Measurements from ENCODE around the gene SULF2.

SULF2 gene

DNA sequence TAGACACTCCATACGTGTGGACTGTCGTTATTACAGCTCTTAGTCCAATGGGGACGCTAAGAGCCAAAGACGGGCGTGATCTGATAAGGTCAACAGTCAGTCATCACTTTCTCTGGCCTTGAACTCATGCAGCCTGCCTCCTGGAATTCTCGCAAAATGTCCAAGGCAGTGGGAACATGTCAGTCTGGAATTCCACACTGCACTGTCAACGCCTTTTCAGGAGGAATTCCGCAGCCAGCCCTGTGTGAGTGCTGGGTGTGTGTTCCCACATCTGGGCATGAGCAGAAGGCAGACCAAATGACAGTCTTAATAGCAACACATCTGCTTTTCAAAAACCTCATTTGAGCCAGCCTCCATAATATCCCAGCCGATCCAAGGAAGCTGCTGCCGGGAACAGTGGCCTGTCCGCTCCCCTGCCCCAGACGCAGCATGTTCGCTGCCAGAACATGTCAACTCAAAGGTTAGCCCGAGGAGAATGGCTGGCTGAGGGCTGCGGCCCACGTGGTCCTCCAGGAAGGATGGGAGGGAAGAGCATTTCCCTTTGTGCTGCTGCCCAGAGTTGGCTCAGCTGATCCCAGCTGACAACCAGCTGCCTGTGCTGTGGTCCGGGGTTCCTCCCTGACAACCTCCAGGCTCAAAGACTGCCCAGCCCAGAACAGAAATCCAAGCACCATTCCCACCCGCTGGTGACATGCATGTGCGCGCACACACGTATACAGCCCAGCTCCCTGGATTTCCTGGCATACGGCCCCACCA is 103.1 kb downstream of the SULF2 start:
- no peak for TF ChIP-seq JUND (IDR thresholded peaks at IDR 0.05; ENCODE audit: low read depth)
- in situ Hi-C loops (cut with HindIII; ENCODE audit: low pct_unique_long_range_greater_than_20kb, low sequenced_read_pairs), result no loop called here
- DNase-seq (ENCODE audit: low read depth in 1 of 2, low spot score in 1 of 2), result no peak

DNA sequence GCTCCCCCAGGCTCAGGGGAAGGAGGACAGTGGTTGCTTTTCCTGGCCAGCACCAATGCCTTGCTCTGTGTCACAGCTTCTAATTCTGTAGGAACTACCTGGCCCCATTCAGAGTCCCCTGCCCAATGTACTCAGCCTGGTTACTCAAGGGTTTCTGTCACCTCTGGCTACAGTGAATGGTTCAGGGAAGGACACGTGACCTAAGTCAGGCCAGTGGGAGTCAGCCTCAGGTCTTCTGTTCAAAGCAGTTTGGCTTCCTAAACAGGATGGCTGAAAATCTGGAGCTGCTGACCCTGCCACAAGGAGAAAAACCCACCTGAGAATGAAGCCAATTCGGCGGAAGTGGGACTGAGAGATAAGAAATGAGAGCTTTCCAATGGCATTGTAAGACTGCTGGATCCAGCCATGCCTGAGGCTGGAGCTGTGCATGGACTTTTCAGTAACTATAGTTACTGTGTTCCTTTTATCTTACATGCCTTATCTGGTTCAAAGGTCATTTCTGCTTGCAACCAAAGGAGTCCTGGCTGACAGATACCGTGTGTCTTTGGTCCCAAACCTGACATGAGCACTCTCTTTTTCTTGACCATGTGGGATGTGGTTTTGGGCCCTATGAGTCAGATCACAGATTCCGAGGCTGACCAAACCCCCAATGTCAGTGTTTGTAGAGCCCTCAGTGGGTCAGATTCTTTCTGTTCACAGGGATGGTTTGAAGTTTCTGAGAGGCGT is 104.3 kb downstream of the SULF2 start:
- in situ Hi-C loops (cut with HindIII; ENCODE audit: low pct_unique_long_range_greater_than_20kb, low sequenced_read_pairs), result no loop called here
- no peak for TF ChIP-seq JUND (IDR thresholded peaks at IDR 0.05; ENCODE audit: low read depth)
- no peak for DNase-seq (ENCODE audit: low read depth in 1 of 2, low spot score in 1 of 2)

DNA sequence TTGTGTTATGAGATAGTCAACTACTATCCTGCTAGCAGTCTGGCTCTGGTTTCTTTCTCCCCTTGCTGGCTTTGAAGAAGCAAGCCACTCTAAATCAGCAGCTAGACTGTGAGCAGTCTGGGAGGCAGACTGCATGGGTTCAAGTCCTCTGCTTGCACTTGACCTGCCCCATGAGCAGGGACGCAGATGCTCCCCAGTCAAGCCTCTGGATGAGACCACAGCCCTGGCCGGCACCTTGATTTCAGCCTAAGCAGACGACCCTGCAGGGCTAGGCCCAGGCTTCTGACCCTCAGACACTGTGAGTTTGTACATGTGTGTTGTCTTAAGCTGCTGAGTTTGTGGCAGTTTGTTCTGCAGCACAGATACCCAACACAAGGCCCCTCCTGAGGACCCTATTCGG is 105.8 kb downstream of the SULF2 start:
- in situ Hi-C loops (cut with HindIII; ENCODE audit: low pct_unique_long_range_greater_than_20kb, low sequenced_read_pairs), result no loop called here
- no peak for DNase-seq (ENCODE audit: low read depth in 1 of 2, low spot score in 1 of 2)
- TF ChIP-seq JUND (IDR thresholded peaks at IDR 0.05; ENCODE audit: low read depth), result no peak

DNA sequence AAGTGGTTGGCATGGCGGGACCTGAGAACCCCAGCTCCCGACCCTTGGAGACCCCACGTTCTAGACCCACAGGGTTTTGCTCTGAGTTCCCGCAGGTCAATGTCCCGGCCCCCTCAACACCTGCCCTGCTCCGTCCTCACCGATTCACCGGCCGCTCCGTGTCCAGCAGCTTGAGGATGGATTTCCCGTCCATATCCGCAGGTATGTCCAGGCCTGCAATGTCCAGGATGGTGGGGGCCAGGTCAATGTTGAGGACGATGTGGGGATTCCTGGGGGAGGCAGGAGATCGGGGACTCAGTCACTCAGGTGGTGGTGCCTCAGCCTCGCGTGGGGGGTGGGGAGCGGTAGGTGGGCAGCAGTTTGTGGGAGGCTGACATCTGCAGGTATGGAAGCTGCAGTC is 106.7 kb downstream of the SULF2 start:
- no peak for TF ChIP-seq JUND (IDR thresholded peaks at IDR 0.05; ENCODE audit: low read depth)
- no peak for DNase-seq (ENCODE audit: low read depth in 1 of 2, low spot score in 1 of 2)
- in situ Hi-C loops (cut with HindIII; ENCODE audit: low pct_unique_long_range_greater_than_20kb, low sequenced_read_pairs), result no loop called here

DNA sequence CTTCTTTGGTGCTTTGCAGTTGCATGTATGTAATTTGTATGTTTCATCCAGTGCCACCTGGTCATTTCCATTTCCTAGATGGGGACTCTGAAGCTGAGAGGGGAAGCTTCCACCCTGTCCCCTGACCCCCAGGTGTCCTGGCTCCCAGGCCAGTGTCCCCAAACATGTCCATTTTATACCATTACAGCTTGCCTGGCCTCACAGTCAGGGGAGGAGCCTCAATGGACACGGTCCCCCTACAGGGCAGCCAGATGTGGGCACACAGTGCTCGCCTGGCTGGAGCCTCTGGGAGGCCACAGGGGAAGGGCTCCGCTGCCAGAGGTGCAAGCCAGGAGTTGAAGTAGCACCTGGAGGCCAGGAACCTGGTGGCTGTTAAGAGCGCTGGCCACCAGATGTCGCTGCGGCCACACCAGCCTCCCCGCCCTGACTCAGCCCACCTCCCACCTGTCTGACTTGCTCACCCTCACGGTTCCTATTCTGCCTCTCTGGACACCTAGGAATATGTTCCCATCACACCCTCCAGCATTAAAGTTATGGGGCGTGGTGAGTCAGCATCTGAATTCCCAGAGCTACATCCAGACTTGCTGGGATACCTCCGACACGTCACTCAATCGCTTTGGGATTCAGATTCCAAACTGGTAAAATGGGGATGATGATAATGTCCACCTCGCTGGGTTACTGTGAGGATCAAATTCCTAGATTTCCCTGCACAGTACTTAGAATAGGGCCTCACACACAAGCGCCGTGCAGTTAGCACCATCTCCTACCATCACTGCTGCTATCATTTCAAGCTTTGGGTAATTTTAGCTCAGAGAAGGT is 107.4 kb downstream of the SULF2 start:
- no peak for TF ChIP-seq JUND (IDR thresholded peaks at IDR 0.05; ENCODE audit: low read depth)
- in situ Hi-C loops (cut with HindIII; ENCODE audit: low pct_unique_long_range_greater_than_20kb, low sequenced_read_pairs), result no loop called here
- peak; percentile 73 to 77 for DNase-seq (ENCODE audit: low read depth in 1 of 2, low spot score in 1 of 2)

DNA sequence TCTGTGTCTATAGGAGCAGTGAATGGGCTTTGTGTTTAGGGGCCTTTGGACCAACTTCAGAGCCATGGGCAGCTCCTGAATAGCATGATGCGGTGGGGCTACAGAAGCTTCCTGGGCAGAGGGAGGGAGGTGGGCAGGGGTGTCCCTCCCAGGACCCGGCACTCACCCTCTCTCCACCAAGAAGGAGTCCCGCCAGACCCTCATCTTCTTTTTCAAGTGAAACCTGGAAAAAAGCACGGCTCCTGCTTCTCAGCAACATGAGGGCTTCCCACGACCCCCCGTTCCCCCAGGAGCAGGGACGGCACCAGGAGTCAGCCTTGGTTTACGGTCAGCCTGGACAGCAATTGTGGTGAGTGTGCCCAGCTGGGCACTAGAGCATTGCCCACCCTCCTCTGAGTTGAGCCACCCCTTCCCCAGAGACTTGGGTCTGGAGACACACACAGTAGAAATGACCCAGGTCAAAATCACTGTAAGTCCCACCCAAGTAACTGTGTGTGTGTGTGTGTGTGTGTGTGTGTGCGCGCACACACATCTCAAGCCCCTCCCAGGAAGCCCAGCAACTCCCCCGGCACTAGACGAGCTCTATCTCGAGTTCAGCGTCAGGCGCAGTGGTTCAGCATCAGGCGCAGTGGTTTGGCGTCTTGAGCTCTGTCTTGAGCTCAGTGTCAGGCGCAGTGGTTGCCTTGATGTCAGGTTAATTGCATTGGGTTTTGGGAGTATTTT is 108.2 kb downstream of the SULF2 start:
- in situ Hi-C loops (cut with HindIII; ENCODE audit: low pct_unique_long_range_greater_than_20kb, low sequenced_read_pairs), result no loop called here

DNA sequence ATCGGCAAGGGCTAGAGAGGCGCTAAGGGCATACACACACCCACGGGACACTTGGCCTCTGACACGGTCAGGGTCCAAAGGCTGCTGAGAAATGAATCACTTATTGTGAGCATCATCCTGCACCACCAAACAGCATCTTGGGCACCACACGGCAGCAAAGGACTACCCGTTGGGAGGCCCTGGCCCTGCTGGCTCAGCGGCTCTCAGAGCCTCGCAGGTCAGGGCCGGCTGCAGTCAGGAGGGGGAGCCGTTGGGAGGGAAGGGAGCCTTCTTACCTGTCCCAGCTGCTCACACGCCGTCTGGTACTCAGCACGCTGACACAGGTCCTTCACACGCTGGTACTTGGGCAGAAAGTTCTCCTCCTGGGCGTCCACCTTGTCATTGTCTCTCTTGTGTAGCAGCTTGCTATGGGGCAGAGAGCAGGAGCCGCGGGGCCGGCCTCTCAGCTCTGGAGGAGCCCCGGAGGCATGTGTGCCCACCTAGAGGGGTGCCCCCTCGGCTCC is 109.0 kb downstream of the SULF2 start:
- peak in 1 of 2 experiments; percentile 46 for DNase-seq (ENCODE audit: low read depth in 1 of 2, low spot score in 1 of 2)
- no peak for TF ChIP-seq JUND (IDR thresholded peaks at IDR 0.05; ENCODE audit: low read depth)
- in situ Hi-C loops (cut with HindIII; ENCODE audit: low pct_unique_long_range_greater_than_20kb, low sequenced_read_pairs), result no loop called here

More for the DNA sequence above, 108.2 kb downstream of the SULF2 start:
- no peak for DNase-seq (ENCODE audit: low read depth in 1 of 2, low spot score in 1 of 2)
- TF ChIP-seq JUND (IDR thresholded peaks at IDR 0.05; ENCODE audit: low read depth), result no peak

DNA sequence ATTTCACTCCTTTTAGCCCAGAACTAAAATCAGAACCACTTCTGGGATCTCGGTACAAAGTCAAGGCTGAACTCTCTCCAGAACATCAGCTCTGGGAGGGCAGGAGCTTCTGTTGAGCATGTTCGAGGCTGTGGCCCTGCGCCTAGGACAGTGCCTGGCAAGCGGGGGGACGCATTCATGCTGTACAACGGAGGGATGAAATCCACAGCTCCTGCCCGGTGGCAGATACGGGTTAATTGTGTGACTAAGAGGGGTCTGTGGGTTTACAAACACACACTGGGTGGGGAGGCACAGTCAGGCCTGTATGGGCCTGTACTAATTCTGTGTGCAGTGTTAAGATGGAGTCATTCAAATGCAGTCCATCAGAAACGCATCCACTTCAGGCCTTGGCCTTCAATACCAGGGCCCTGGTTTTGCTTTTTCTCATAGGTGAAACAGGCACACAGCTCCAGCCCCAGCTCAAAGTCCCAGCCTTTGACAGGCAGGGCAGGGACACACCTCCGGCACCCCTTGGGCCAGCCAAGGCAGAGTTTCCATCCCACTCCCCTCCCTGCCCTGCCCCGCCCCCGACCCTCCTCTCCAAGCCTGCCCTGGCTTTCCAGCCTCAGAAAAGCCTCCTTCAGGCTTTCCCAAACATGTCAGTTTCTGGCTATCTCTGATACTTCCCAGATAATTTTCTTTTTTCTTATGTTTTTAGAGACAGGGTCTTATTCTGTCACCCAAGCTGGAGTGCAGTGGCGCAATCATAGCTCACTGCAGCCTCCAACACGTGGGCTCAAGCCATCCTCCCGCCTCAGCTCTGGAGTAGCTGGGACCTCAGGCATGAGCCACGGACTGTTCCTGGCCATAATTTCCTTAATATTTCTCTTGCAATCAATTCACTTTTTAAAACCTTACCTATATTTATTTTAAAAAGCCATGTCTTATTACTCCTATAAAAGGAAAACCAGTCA is 109.8 kb downstream of the SULF2 start:
- in situ Hi-C loops (cut with HindIII; ENCODE audit: low pct_unique_long_range_greater_than_20kb, low sequenced_read_pairs), result no loop called here
- no peak for TF ChIP-seq JUND (IDR thresholded peaks at IDR 0.05; ENCODE audit: low read depth)
- DNase-seq (ENCODE audit: low read depth in 1 of 2, low spot score in 1 of 2), result no peak

DNA sequence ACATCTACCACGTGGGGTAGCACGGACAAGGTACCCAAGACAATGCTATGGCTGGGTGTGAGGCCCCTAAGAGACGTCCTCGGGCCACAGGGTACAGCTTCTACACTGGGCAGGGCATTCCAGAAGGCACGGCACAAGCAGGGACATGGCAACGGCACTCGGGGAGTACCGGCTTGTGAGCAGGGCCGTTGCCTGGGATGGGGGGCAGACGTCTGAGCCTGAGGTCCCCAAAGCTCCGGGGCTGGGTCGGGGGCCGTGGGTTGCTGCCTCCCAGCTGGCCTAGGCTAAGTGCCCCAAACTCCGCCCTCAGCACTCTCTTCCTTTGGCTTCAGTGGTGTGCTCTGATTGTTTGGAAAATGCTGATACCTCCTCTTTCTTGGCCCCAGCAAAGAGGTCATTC is 110.6 kb downstream of the SULF2 start:
- in situ Hi-C loops (cut with HindIII; ENCODE audit: low pct_unique_long_range_greater_than_20kb, low sequenced_read_pairs), result no loop called here
- TF ChIP-seq JUND (IDR thresholded peaks at IDR 0.05; ENCODE audit: low read depth), result no peak
- DNase-seq (ENCODE audit: low read depth in 1 of 2, low spot score in 1 of 2), result no peak

DNA sequence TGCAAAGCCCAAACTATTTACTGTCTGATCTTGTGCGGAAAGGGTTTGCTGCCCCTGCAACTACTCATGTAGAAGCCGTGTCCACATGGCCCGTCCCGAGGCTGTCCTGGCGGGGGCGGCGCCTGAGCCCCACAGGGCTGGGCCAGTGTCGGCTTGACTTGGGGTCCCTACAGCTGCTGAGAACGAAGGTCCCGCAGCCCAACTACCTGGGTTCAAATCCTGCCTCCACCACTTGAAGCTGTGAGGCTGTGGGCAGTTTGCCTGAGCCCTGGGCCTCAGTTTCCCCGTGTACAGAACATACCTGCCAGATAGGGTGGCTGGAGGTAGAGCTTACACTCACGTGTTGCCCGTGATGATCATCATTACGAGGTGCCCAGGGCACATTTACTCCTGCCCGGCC is 111.1 kb downstream of the SULF2 start:
- no peak for TF ChIP-seq JUND (IDR thresholded peaks at IDR 0.05; ENCODE audit: low read depth)
- in situ Hi-C loops (cut with HindIII; ENCODE audit: low pct_unique_long_range_greater_than_20kb, low sequenced_read_pairs), result no loop called here
- DNase-seq (ENCODE audit: low read depth in 1 of 2, low spot score in 1 of 2), result no peak

DNA sequence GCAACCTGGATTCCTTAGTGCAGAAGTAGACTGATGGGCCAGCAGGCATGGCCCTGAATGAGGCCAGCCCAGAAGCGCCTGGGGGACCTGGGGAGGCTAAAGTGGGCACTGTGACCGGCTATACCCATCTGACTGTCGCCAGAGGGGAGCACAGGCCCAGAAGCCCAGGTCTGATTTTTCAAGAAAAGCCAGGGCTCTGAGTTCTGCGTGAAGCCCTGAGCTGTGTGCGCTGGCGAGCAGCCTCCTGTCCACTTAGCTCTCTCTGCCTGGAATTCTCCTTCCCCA is 111.7 kb downstream of the SULF2 start:
- DNase-seq (ENCODE audit: low read depth in 1 of 2, low spot score in 1 of 2), result no peak
- no peak for TF ChIP-seq JUND (IDR thresholded peaks at IDR 0.05; ENCODE audit: low read depth)
- in situ Hi-C loops (cut with HindIII; ENCODE audit: low pct_unique_long_range_greater_than_20kb, low sequenced_read_pairs), result no loop called here

Data from T47D (cell line).